ENCODE data around the gene LMOD1. TPM values are rescaled to one million over a fixed set of nuclear protein-coding genes. Genes with fewer than 3 reads are reported as not detected.

Gene LMOD1
- total and polyA plus RNA-seq, 2 donors (not counting 3 experiments of a cell fraction or from before 2014, with no cell fraction given): 0.19 to 0.33 TPM

- no peak overlapping the region for H3K4me2 ChIP-seq (ENCODE audit: insufficient read depth, low read length)
- no peaks in the 10 kb centered on the region for H3K9me3 ChIP-seq (replicated peaks; ENCODE audit: control insufficient read depth, insufficient read depth, low read length)
- BruUV-seq (replicated peaks): no TSS peak
- POLR2A ChIA-PET: no interaction called here
- no peak for DNase-seq (ENCODE audit: low read depth, low spot score)
- H4K20me1 ChIP-seq (replicated peaks; ENCODE audit: control insufficient read depth, extremely low read depth, insufficient read depth, low read length): no peaks in the 10 kb centered on the region
- CTCF ChIA-PET: interaction anchor here (0.7 to 10.8 kb wide), 6 partner anchors 12 to 70 kb away, joined by 3 to 577 read pairs (median 4); partner anchors contain the start of genes LMOD1 and TIMM17A
- dilution Hi-C loops (cut with MboI; ENCODE audit: extremely low pct_ligation_motif_present, low sequenced_read_pairs): no loop called here
- intact Hi-C loops (cut with micrococcal nuclease): no loop called here
- H3K4me3 ChIP-seq (replicated peaks in 1 of 3; ENCODE audit: insufficient read depth in 1 of 3, low read depth in 1 of 3, low read length in 3 of 3): no peak overlapping the region
- H3K27ac ChIP-seq (ENCODE audit: insufficient read depth, low read depth, low read length): no peak overlapping the region
- no peak for FAIRE-seq
- H3K27me3 ChIP-seq (ENCODE audit: control insufficient read depth in 2 of 2, insufficient read depth in 2 of 2, low read length in 2 of 2): no peaks in the 10 kb centered on the region
- no peak for TF ChIP-seq MAX (IDR thresholded peaks at IDR 0.05; ENCODE audit: insufficient read depth, insufficient read length)
- TF ChIP-seq MYC (IDR thresholded peaks at IDR 0.05; ENCODE audit: low read depth, low read length): no peak
- TF ChIP-seq GATA2 (IDR thresholded peaks at IDR 0.05; ENCODE audit: insufficient read depth, insufficient read length, low read depth, low read length): no peak
- TF ChIP-seq EZH2 (IDR thresholded peaks at IDR 0.05; ENCODE audit: borderline replicate concordance, low read depth, low read length, severe bottlenecking): no peak
- TF ChIP-seq POLR2AphosphoS5 (IDR thresholded peaks at IDR 0.05; ENCODE audit: insufficient read depth, low read depth, low read length): no peak
- H3K36me3 ChIP-seq (ENCODE audit: control insufficient read depth in 2 of 2, extremely low read depth in 1 of 2, insufficient read depth in 2 of 2, low read length in 2 of 2): no peaks in the 10 kb centered on the region
- H2AFZ ChIP-seq (ENCODE audit: low read depth, low read length): no peak overlapping the region
- no peaks in the 10 kb centered on the region for H3K9me1 ChIP-seq (replicated peaks; ENCODE audit: control insufficient read depth, extremely low read depth, insufficient read depth, low read length)
- peaks cover 4% of the 10 kb centered on the region for H3K4me1 ChIP-seq (ENCODE audit: control insufficient read depth, extremely low read depth, insufficient read depth, low read length)
- no peak overlapping the region for H3K9ac ChIP-seq (replicated peaks; ENCODE audit: extremely low read depth, insufficient read depth, low read length)
- H3K79me2 ChIP-seq (ENCODE audit: control insufficient read depth, insufficient read depth, low read length): no peaks in the 10 kb centered on the region
Observed at GRCh38 chr1:201898240-201898894, 48.0 kb downstream of the LMOD1 start.

- Histone ChIP-seq H3K27ac (ENCODE audit: insufficient read depth, low read depth, low read length) (no peak overlapping the region), H3K4me1 (ENCODE audit: control insufficient read depth, extremely low read depth, insufficient read depth, low read length) (peaks cover 4% of the 10 kb centered on the region), H3K79me2 (ENCODE audit: control insufficient read depth, insufficient read depth, low read length) (no peaks in the 10 kb centered on the region), H3K36me3 (ENCODE audit: control insufficient read depth in 2 of 2, extremely low read depth in 1 of 2, insufficient read depth in 2 of 2, low read length in 2 of 2) (no peaks in the 10 kb centered on the region), H3K9ac (replicated peaks; ENCODE audit: extremely low read depth, insufficient read depth, low read length) (no peak overlapping the region), H2AFZ (ENCODE audit: low read depth, low read length) (no peak overlapping the region), H3K9me3 (replicated peaks; ENCODE audit: control insufficient read depth, insufficient read depth, low read length) (no peaks in the 10 kb centered on the region), H3K9me1 (replicated peaks; ENCODE audit: control insufficient read depth, extremely low read depth, insufficient read depth, low read length) (no peaks in the 10 kb centered on the region), H3K27me3 (ENCODE audit: control insufficient read depth in 2 of 2, insufficient read depth in 2 of 2, low read length in 2 of 2) (no peaks in the 10 kb centered on the region), H4K20me1 (replicated peaks; ENCODE audit: control insufficient read depth, extremely low read depth, insufficient read depth, low read length) (no peaks in the 10 kb centered on the region), H3K4me3 (replicated peaks in 1 of 3; ENCODE audit: insufficient read depth in 1 of 3, low read depth in 1 of 3, low read length in 3 of 3) (no peak overlapping the region), H3K4me2 (ENCODE audit: insufficient read depth, low read length) (no peak overlapping the region)
- intact Hi-C loops (cut with micrococcal nuclease) (loop anchor here (1.0 to 2.0 kb wide), 7 partner anchors 7 to 222 kb away; partner anchors contain the start of genes LMOD1 and TIMM17A), dilution Hi-C loops (cut with MboI; ENCODE audit: extremely low pct_ligation_motif_present, low sequenced_read_pairs) (no loop called here)
- no TSS peak for BruUV-seq (replicated peaks)
- CTCF ChIA-PET: interaction anchor here (1.4 to 10.8 kb wide), 15 partner anchors 7 to 103 kb away, joined by 5 to 577 read pairs (median 23); partner anchors contain the start of genes IPO9, LMOD1, RNPEP and TIMM17A
- POLR2A ChIA-PET: interaction anchor here (1.6 to 1.8 kb wide), 2 partner anchors 67 to 75 kb away, joined by 3 to 4 read pairs; no protein-coding TSS in a partner anchor
- DNase-seq (ENCODE audit: low read depth, low spot score) (no peak), FAIRE-seq (no peak)
- TF ChIP-seq FOS (IDR thresholded peaks at IDR 0.05; ENCODE audit: borderline replicate concordance, insufficient read depth, low read length) (no peak), EZH2 (IDR thresholded peaks at IDR 0.05; ENCODE audit: borderline replicate concordance, low read depth, low read length, severe bottlenecking) (no peak), POLR2AphosphoS5 (IDR thresholded peaks at IDR 0.05; ENCODE audit: insufficient read depth, low read depth, low read length) (no peak), POLR2A (IDR thresholded peaks at IDR 0.05; ENCODE audit: low read depth, low read length) (no peak), GATA2 (IDR thresholded peaks at IDR 0.05; ENCODE audit: insufficient read depth, insufficient read length, low read depth, low read length) (no peak), CTCF (IDR thresholded peaks at IDR 0.05; ENCODE audit: extremely low read depth in 1 of 2, insufficient read depth in 1 of 2, low read depth in 1 of 2, low read length in 2 of 2) (no peak), MAX (IDR thresholded peaks at IDR 0.05; ENCODE audit: insufficient read depth, insufficient read length) (no peak), JUN (IDR thresholded peaks at IDR 0.05; ENCODE audit: borderline replicate concordance, insufficient read depth, insufficient read length, low read depth) (no peak), MYC (IDR thresholded peaks at IDR 0.05; ENCODE audit: low read depth, low read length) (no peak)
Observed at GRCh38 chr1:201896951-201897391, 49.4 kb downstream of the LMOD1 start.

Data from endothelial cell of umbilical vein (primary cell).